IMR-90 (cell line): ENCODE data around the gene TCHP. TPM values are rescaled to one million over a fixed set of nuclear protein-coding genes. Genes with fewer than 3 reads are reported as not detected.

Experiments
- ATAC-seq: fragments of 200-7000 bp; cut with Tn5 transposase; 2 replicates; pipeline ENCODE4 v1.9.1; 2020; ENCODE audit warnings: low read depth, mild to moderate bottlenecking, moderate library complexity
- BruUV-seq: library from RNA; stranded (reverse); fragments of 400-500 nt; replicated peaks from 2 replicates; lab custom pipeline; 2021; lab: Mats Ljungman, UMichigan
- CTCF ChIA-PET: fragments of 300-600 bp; formaldehyde crosslinking; extraction: SDS; loops from one replicate; lab custom pipeline; 2021; ENCODE audit warnings: antibody characterized with exemption; lab: Yijun Ruan, JAX
- POLR2A ChIA-PET: fragments of 300-600 bp; sonication (Branson Sonifier 250); formaldehyde crosslinking; loops from one replicate; lab custom pipeline; 2022; ENCODE audit warnings: antibody characterized with exemption; ENCODE audit not compliant: unreplicated experiment; lab: Charles Lee
- DNase-seq: peaks from one replicate; pipeline ENCODE4 v3.0.0; 2013
- H2AFZ ChIP-seq: replicated peaks from 2 replicates; pipeline ENCODE3; 2013; ENCODE audit warnings: low read length, mild to moderate bottlenecking; ENCODE audit not compliant: poor library complexity
- H2AK5ac ChIP-seq: 2 replicates; pipeline ENCODE4 v1.6.1; 2013; ENCODE audit warnings: low read depth, low read length, inconsistent platforms
- H2AK9ac ChIP-seq: replicated peaks from 2 replicates; pipeline ENCODE3; 2013; ENCODE audit warnings: mild to moderate bottlenecking, low read depth, low read length, moderate library complexity; ENCODE audit not compliant: poor library complexity
- H2BK120ac ChIP-seq: 2 replicates; pipeline ENCODE4 v1.6.1; 2013; ENCODE audit warnings: low read depth, low read length, inconsistent platforms
- H2BK15ac ChIP-seq: 3 replicates; pipeline ENCODE4 v1.6.1; 2013; ENCODE audit warnings: low read depth, low read length, inconsistent platforms
- H2BK20ac ChIP-seq: 2 replicates; pipeline ENCODE4 v1.6.1; 2013; ENCODE audit warnings: low read depth, mild to moderate bottlenecking, inconsistent platforms, low read length, moderate library complexity
- H2BK5ac ChIP-seq: 2 replicates; pipeline ENCODE4 v1.6.1; 2013; ENCODE audit warnings: mild to moderate bottlenecking, low read depth, low read length, inconsistent platforms; ENCODE audit not compliant: poor library complexity, severe bottlenecking
- H3K14ac ChIP-seq: replicated peaks from 2 replicates; pipeline ENCODE4 v1.6.1; 2013; ENCODE audit warnings: low read depth, low read length, inconsistent platforms
- H3K18ac ChIP-seq: 2 replicates; pipeline ENCODE4 v1.6.1; 2013; ENCODE audit warnings: low read depth, low read length, control low read depth
- H3K23ac ChIP-seq: 2 replicates; pipeline ENCODE4 v1.6.1; 2013; ENCODE audit warnings: low read depth, low read length, inconsistent platforms
- H3K27ac ChIP-seq: 2 replicates; pipeline ENCODE4 v1.5.1; 2013; ENCODE audit warnings: mild to moderate bottlenecking, control low read depth, low read length; ENCODE audit not compliant: insufficient read depth
- H3K27me3 ChIP-seq: 2 replicates; pipeline ENCODE4 v1.6.1; 2013; ENCODE audit warnings: low read length; ENCODE audit not compliant: control insufficient read depth, insufficient read depth
- H3K36me3 ChIP-seq: 2 replicates; pipeline ENCODE4 v1.6.1; 2013; ENCODE audit warnings: low read length, mixed read lengths; ENCODE audit not compliant: control insufficient read depth, insufficient read depth
- H3K4ac ChIP-seq: 2 replicates; pipeline ENCODE4 v1.6.1; 2013; ENCODE audit warnings: low read depth, low read length, inconsistent platforms
- H3K4me1 ChIP-seq: 2 replicates; pipeline ENCODE4 v1.6.1; 2013; ENCODE audit warnings: low read length, mixed read lengths; ENCODE audit not compliant: control insufficient read depth, insufficient read depth
- H3K4me2 ChIP-seq: 2 replicates; pipeline ENCODE4 v1.6.1; 2013; ENCODE audit warnings: low read depth, mild to moderate bottlenecking, control low read depth, low read length, moderate library complexity
- H3K4me3 ChIP-seq: 2 replicates; pipeline ENCODE4 v1.5.1; 2013; ENCODE audit warnings: low read depth, mild to moderate bottlenecking, control low read depth, low read length, moderate library complexity; ENCODE audit not compliant: insufficient read depth
- H3K56ac ChIP-seq: 2 replicates; pipeline ENCODE4 v1.6.1; 2013; ENCODE audit warnings: low read length, inconsistent platforms; ENCODE audit not compliant: insufficient read depth; ENCODE audit errors: extremely low read depth
- H3K79me1 ChIP-seq, 2 experiments: 2 replicates each; pipeline ENCODE4 v1.6.1; 2013; ENCODE audit warnings: low read length in 2 of 2, inconsistent platforms in 1 of 2, low read depth in 1 of 2
- H3K9ac ChIP-seq: 2 replicates; pipeline ENCODE4 v1.6.1; 2013; ENCODE audit warnings: low read depth, low read length, control low read depth
- H3K9me1 ChIP-seq: 2 replicates; pipeline ENCODE4 v1.6.1; 2013; ENCODE audit warnings: low read length, inconsistent platforms; ENCODE audit not compliant: insufficient read depth
- H3K9me3 ChIP-seq: 2 replicates; pipeline ENCODE4 v1.6.1; 2013; ENCODE audit warnings: low read length; ENCODE audit not compliant: control insufficient read depth, insufficient read depth
- H4K20me1 ChIP-seq: 2 replicates; pipeline ENCODE4 v1.6.1; 2013; ENCODE audit warnings: low read length, inconsistent platforms; ENCODE audit not compliant: insufficient read depth
- H4K5ac ChIP-seq: 2 replicates; pipeline ENCODE4 v1.6.1; 2013; ENCODE audit warnings: mild to moderate bottlenecking, low read depth, low read length, control low read depth
- H4K8ac ChIP-seq, 2 experiments: 2 replicates each; pipeline ENCODE4 v1.6.1; 2013; ENCODE audit warnings: low read depth in 2 of 2, low read length in 2 of 2, control low read depth in 1 of 2, inconsistent platforms in 1 of 2
- H4K91ac ChIP-seq: 2 replicates; pipeline ENCODE4 v1.6.1; 2013; ENCODE audit warnings: low read depth, low read length, inconsistent platforms; ENCODE audit not compliant: insufficient read depth
- BHLHE40 ChIP-seq: fragments of 150-350 bp; IDR thresholded peaks from 2 replicates; pipeline ENCODE4 v1.6.1; 2016; ENCODE audit warnings: mild to moderate bottlenecking, low read depth, low read length
- CHD1 ChIP-seq: IDR thresholded peaks from 2 replicates; pipeline ENCODE4 v1.6.1; 2012; ENCODE audit warnings: low read depth, low read length, improper control_type of control experiment
- FOS ChIP-seq: fragments of 150-350 bp; IDR thresholded peaks from 2 replicates; pipeline ENCODE4 v1.6.1; 2016; ENCODE audit warnings: low read depth, low read length
- MAFK ChIP-seq: IDR thresholded peaks from 2 replicates; pipeline ENCODE4 v1.6.1; 2012; ENCODE audit warnings: low read depth, low read length, improper control_type of control experiment
- MAZ ChIP-seq: IDR thresholded peaks from 2 replicates; pipeline ENCODE4 v1.6.1; 2012; ENCODE audit warnings: low read depth, mild to moderate bottlenecking, low read length, improper control_type of control experiment, moderate library complexity, borderline replicate concordance
- MXI1 ChIP-seq: IDR thresholded peaks from 2 replicates; pipeline ENCODE4 v1.6.1; 2012; ENCODE audit warnings: low read depth, mild to moderate bottlenecking, low read length, moderate library complexity, borderline replicate concordance
- NFE2L2 ChIP-seq: fragments of 150-350 bp; IDR thresholded peaks from 2 replicates; pipeline ENCODE4 v1.6.1; 2016; ENCODE audit warnings: low read depth, mild to moderate bottlenecking, low read length
- POLR2A ChIP-seq: IDR thresholded peaks from 2 replicates; pipeline ENCODE4 v1.6.1; 2012; ENCODE audit warnings: mild to moderate bottlenecking, low read depth, low read length
- RAD21 ChIP-seq: IDR thresholded peaks from 2 replicates; pipeline ENCODE4 v1.6.1; 2012; ENCODE audit warnings: low read length, improper control_type of control experiment
- SMC3 ChIP-seq: fragments of 150-350 bp; IDR thresholded peaks from 2 replicates; pipeline ENCODE4 v1.6.1; 2016; ENCODE audit warnings: low read depth, mild to moderate bottlenecking, antibody characterized with exemption, low read length, moderate library complexity
- WGBS, 2 experiments: methylation state at CpG; one replicate each; pipeline versions ENCODE4 v1.1.5 to v1.1.7; 2013; ENCODE audit warnings: missing lambda C conversion rate in 2 of 2; ENCODE audit not compliant: insufficient read length in 1 of 2; ENCODE audit errors: extremely low coverage in 2 of 2; 5-methylcytosine and 5-hydroxymethylcytosine counted together
- dilution Hi-C: fragments of 300-500 bp; cut with HindIII; formaldehyde crosslinking; loops from one replicate; pipeline ENCODE4 v1.14.3; 2018; ENCODE audit warnings: low sequenced_read_pairs; ENCODE audit not compliant: unreplicated experiment
- in situ Hi-C: fragments of 300-500 bp; cut with MboI; formaldehyde crosslinking; loops from 3 replicates; pipeline ENCODE4 v1.14.3; 2019; ENCODE audit warnings: low sequenced_read_pairs, inconsistent platforms, mixed read lengths
- intact Hi-C: fragments of 100-400 bp; cut with micrococcal nuclease; formaldehyde crosslinking; loops from 2 replicates; pipeline ENCODE4 v1.10.0; 2022
- polyA plus RNA-seq, 3 experiments: library from polyadenylated mRNA; depleted of rRNA; stranded (reverse); fragments of >200 nt; gene quantifications; 2 replicates each; pipeline ENCODE4 v1.2.3, GENCODE V29; 2012; ENCODE audit warnings: low replicate concordance in 1 of 3
- total RNA-seq: library from RNA; depleted of rRNA; stranded (reverse); fragments of >200 nt; gene quantifications from 2 replicates; pipeline ENCODE4 v1.2.3, GENCODE V29; 2012
- TF ChIP-seq, protein P1 (sequence below): fragments of 150-350 bp; IDR thresholded peaks from 2 replicates; pipeline ENCODE4 v1.6.1; 2017; ENCODE audit warnings: mild to moderate bottlenecking, antibody characterized with exemption, low read length, low read depth

The TCHP gene
- total and polyA plus RNA-seq, 2 of the 4 experiments (the other 2 are of a cell fraction), result 6.1 to 13.4 TPM

DNA sequence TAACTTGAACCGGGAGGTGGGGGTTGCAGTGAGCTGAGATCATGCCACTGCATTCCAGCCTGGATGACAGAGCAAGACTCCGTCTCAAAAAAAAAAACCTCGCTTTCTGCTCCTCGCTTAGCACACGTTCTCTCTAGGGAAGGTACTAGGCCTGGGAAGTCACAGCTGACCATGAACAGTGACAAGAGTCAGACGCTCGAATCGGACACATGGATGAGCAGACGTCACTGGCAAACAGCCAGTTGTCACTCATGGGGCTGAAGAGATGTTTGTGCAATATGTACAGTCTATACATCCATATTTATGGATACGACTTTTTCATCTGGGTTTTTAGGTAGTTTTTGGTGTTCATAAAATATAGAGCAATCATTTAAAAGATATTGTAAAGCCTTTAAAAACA lies 19.4 kb downstream of the TCHP start:
- H3K79me1 ChIP-seq, result no peaks in the 10 kb centered on the region
- H3K4ac ChIP-seq, result no peak overlapping the region
- no peak overlapping the region for H4K91ac ChIP-seq
- no peak for TF ChIP-seq MAFK
- TF ChIP-seq POLR2A, result no peak
- no peak for TF ChIP-seq SMC3
- TF ChIP-seq FOS, result no peak
- TF ChIP-seq CHD1, result no peak
- TF ChIP-seq NFE2L2, result no peak
- no peak for TF ChIP-seq MXI1
- no peak for TF ChIP-seq MAZ
- TF ChIP-seq, protein P1, sequence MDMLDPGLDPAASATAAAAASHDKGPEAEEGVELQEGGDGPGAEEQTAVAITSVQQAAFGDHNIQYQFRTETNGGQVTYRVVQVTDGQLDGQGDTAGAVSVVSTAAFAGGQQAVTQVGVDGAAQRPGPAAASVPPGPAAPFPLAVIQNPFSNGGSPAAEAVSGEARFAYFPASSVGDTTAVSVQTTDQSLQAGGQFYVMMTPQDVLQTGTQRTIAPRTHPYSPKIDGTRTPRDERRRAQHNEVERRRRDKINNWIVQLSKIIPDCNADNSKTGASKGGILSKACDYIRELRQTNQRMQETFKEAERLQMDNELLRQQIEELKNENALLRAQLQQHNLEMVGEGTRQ, result no peak
- no peak for TF ChIP-seq RAD21
- TF ChIP-seq BHLHE40, result no peak
- H2BK5ac ChIP-seq, result no peak overlapping the region
- H3K27ac ChIP-seq, result no peak overlapping the region
- dilution Hi-C loops, result no loop called here
- CTCF ChIA-PET, result no interaction called here
- ATAC-seq, result no peak
- no TSS peak for BruUV-seq
- no peak overlapping the region for H3K18ac ChIP-seq
- H3K27me3 ChIP-seq, result no peaks in the 10 kb centered on the region
- no peak overlapping the region for H3K23ac ChIP-seq
- H2AFZ ChIP-seq, result no peak overlapping the region
- intact Hi-C loops, result no loop called here
- no peaks in the 10 kb centered on the region for H4K20me1 ChIP-seq
- H2AK5ac ChIP-seq, result no peak overlapping the region
- H3K9ac ChIP-seq, result no peak overlapping the region
- H4K8ac ChIP-seq, result no peak overlapping the region
- H2BK15ac ChIP-seq, result no peak overlapping the region
- in situ Hi-C loops, result no loop called here
- H4K5ac ChIP-seq, result no peak overlapping the region
- no peak overlapping the region for H2BK120ac ChIP-seq
- no peak overlapping the region for H3K4me2 ChIP-seq
- no peaks in the 10 kb centered on the region for H3K9me3 ChIP-seq
- H3K4me3 ChIP-seq, result no peak overlapping the region
- POLR2A ChIA-PET, result no interaction called here
- 92% methylated on average over 4 of the region's 10 CpGs; no CpG with 5 or more reads in 1 of the 2 experiments for WGBS, 2 experiments
- no peak overlapping the region for H2BK20ac ChIP-seq
- no peak overlapping the region for H3K14ac ChIP-seq
- DNase-seq, result no peak
- peaks cover 37% of the 10 kb centered on the region for H3K36me3 ChIP-seq
- no peak overlapping the region for H2AK9ac ChIP-seq
- H3K9me1 ChIP-seq, result no peaks in the 10 kb centered on the region
- no peaks in the 10 kb centered on the region for H3K4me1 ChIP-seq
- H3K56ac ChIP-seq, result no peak overlapping the region
